ENCODE results near the gene DENND4C.
"Not testable (repeated sequence)": the region's sequence is repeated elsewhere in the genome, so short reads cannot be mapped to it uniquely, and the experiment has no call there.

The DENND4C gene

GRCh38 chr9:19188771-19189170, 41.7 kb upstream of the DENND4C start:
- TF ChIP-seq CTCF (IDR thresholded peaks at IDR 0.05; ENCODE audit: low read depth, low read length, missing control alignments) = no peak
- no peak for DNase-seq (ENCODE audit: low read depth)
- in situ Hi-C loops (cut with HindIII; ENCODE audit: low sequenced_read_pairs) = loop anchor here (5.0 kb wide), 1 partner anchor 39 kb away; no protein-coding TSS in a partner anchor
- no peak overlapping the region for H3K4me3 ChIP-seq (ENCODE audit: low read depth, low read length)

- in situ Hi-C loops (cut with HindIII; ENCODE audit: low sequenced_read_pairs) = no loop called here
- no peak for TF ChIP-seq CTCF (IDR thresholded peaks at IDR 0.05; ENCODE audit: low read depth, low read length, missing control alignments)
- no peak for DNase-seq (ENCODE audit: low read depth)
- no peak overlapping the region for H3K4me3 ChIP-seq (ENCODE audit: low read depth, low read length)
Measured at GRCh38 chr9:19192202-19193028, 38.1 kb upstream of the DENND4C start.

GRCh38 chr9:19193029-19193324, 37.5 kb upstream of the DENND4C start:
- no peak for TF ChIP-seq CTCF (IDR thresholded peaks at IDR 0.05; ENCODE audit: low read depth, low read length, missing control alignments)
- DNase-seq (ENCODE audit: low read depth) = no peak
- in situ Hi-C loops (cut with HindIII; ENCODE audit: low sequenced_read_pairs) = no loop called here
- no peak overlapping the region for H3K4me3 ChIP-seq (ENCODE audit: low read depth, low read length)

- DNase-seq (ENCODE audit: low read depth); H3K4me3 ChIP-seq (ENCODE audit: low read depth, low read length); in situ Hi-C loops (cut with HindIII; ENCODE audit: low sequenced_read_pairs): not testable (repeated sequence)
Measured at GRCh38 chr9:19193358-19193973, 37.0 kb upstream of the DENND4C start.

GRCh38 chr9:19198406-19198805, 32.1 kb upstream of the DENND4C start:
- no peak overlapping the region for H3K4me3 ChIP-seq (ENCODE audit: low read depth, low read length)
- in situ Hi-C loops (cut with HindIII; ENCODE audit: low sequenced_read_pairs) = no loop called here
- DNase-seq (ENCODE audit: low read depth) = no peak
- TF ChIP-seq CTCF (IDR thresholded peaks at IDR 0.05; ENCODE audit: low read depth, low read length, missing control alignments) = no peak

- in situ Hi-C loops (cut with HindIII; ENCODE audit: low sequenced_read_pairs) = no loop called here
- DNase-seq (ENCODE audit: low read depth) = no peak
- no peak overlapping the region for H3K4me3 ChIP-seq (ENCODE audit: low read depth, low read length)
- no peak for TF ChIP-seq CTCF (IDR thresholded peaks at IDR 0.05; ENCODE audit: low read depth, low read length, missing control alignments)
Measured at GRCh38 chr9:19199012-19199411, 31.5 kb upstream of the DENND4C start.

- no peak overlapping the region for H3K4me3 ChIP-seq (ENCODE audit: low read depth, low read length)
- in situ Hi-C loops (cut with HindIII; ENCODE audit: low sequenced_read_pairs) = no loop called here
- no peak for DNase-seq (ENCODE audit: low read depth)
- no peak for TF ChIP-seq CTCF (IDR thresholded peaks at IDR 0.05; ENCODE audit: low read depth, low read length, missing control alignments)
Measured at GRCh38 chr9:19200229-19200628, 30.3 kb upstream of the DENND4C start.

Measured in astrocyte of the cerebellum (primary cell).